Measurements from ENCODE around the gene KDM4B.
A peak's percentile ranks its signal among the peaks of the same experiment; 100 is the strongest.
"Not testable (repeated sequence)": the region's sequence is repeated elsewhere in the genome, so short reads cannot be mapped to it uniquely, and the experiment has no call there.

KDM4B gene

GRCh38 chr19:4933528-4933927 lies 35.4 kb upstream of the KDM4B start:
- H3K4me3 ChIP-seq (ENCODE audit: low read depth, low read length): no peak overlapping the region
- no peak for TF ChIP-seq CTCF (IDR thresholded peaks at IDR 0.05; ENCODE audit: low read depth, low read length)
- in situ Hi-C loops (cut with HindIII; ENCODE audit: low sequenced_read_pairs): no loop called here
- DNase-seq (ENCODE audit: low read depth, low spot score): peak; percentile 58

- no peak overlapping the region for H3K4me3 ChIP-seq (ENCODE audit: low read depth, low read length)
- TF ChIP-seq CTCF (IDR thresholded peaks at IDR 0.05; ENCODE audit: low read depth, low read length): no peak
- in situ Hi-C loops (cut with HindIII; ENCODE audit: low sequenced_read_pairs): no loop called here
- DNase-seq (ENCODE audit: low read depth, low spot score): no peak
These were observed 33.5 kb upstream of the KDM4B start for GRCh38 chr19:4935444-4935843.

GRCh38 chr19:4937060-4937459 lies 31.9 kb upstream of the KDM4B start:
- in situ Hi-C loops (cut with HindIII; ENCODE audit: low sequenced_read_pairs): no loop called here
- no peak for DNase-seq (ENCODE audit: low read depth, low spot score)
- TF ChIP-seq CTCF (IDR thresholded peaks at IDR 0.05; ENCODE audit: low read depth, low read length): no peak
- H3K4me3 ChIP-seq (ENCODE audit: low read depth, low read length): no peak overlapping the region

- in situ Hi-C loops (cut with HindIII; ENCODE audit: low sequenced_read_pairs); H3K4me3 ChIP-seq (ENCODE audit: low read depth, low read length); DNase-seq (ENCODE audit: low read depth, low spot score): not testable (repeated sequence)
These were observed 30.5 kb upstream of the KDM4B start for GRCh38 chr19:4938461-4938860.

- no peak overlapping the region for H3K4me3 ChIP-seq (ENCODE audit: low read depth, low read length)
- DNase-seq (ENCODE audit: low read depth, low spot score): no peak
- no peak for TF ChIP-seq CTCF (IDR thresholded peaks at IDR 0.05; ENCODE audit: low read depth, low read length)
- in situ Hi-C loops (cut with HindIII; ENCODE audit: low sequenced_read_pairs): no loop called here
These were observed 29.4 kb upstream of the KDM4B start for GRCh38 chr19:4939466-4939865.

- DNase-seq (ENCODE audit: low read depth, low spot score); in situ Hi-C loops (cut with HindIII; ENCODE audit: low sequenced_read_pairs); H3K4me3 ChIP-seq (ENCODE audit: low read depth, low read length): not testable (repeated sequence)
These were observed 27.2 kb upstream of the KDM4B start for GRCh38 chr19:4941638-4942169.

GRCh38 chr19:4950650-4951049 lies 18.3 kb upstream of the KDM4B start:
- in situ Hi-C loops (cut with HindIII; ENCODE audit: low sequenced_read_pairs); DNase-seq (ENCODE audit: low read depth, low spot score); H3K4me3 ChIP-seq (ENCODE audit: low read depth, low read length): not testable (repeated sequence)

- DNase-seq (ENCODE audit: low read depth, low spot score): no peak
- no peak for TF ChIP-seq CTCF (IDR thresholded peaks at IDR 0.05; ENCODE audit: low read depth, low read length)
- in situ Hi-C loops (cut with HindIII; ENCODE audit: low sequenced_read_pairs): no loop called here
- no peak overlapping the region for H3K4me3 ChIP-seq (ENCODE audit: low read depth, low read length)
These were observed 17.3 kb upstream of the KDM4B start for GRCh38 chr19:4951656-4952055.
